Hepatocyte (in vitro differentiated cells): Measurements from ENCODE around the gene RETN. TPM values are rescaled to one million over a fixed set of nuclear protein-coding genes. Genes with fewer than 3 reads are reported as not detected.

Experiments used
- DNase-seq: peaks from one replicate; pipeline ENCODE4 v3.0.0-alpha.2; 2016; ENCODE audit warnings: low spot score
- H2AFZ ChIP-seq: fragments of 200-600 bp; sonication (generic); 2 replicates; pipeline ENCODE4 v1.6.0; 2016; ENCODE audit warnings: antibody characterized with exemption, mild to moderate bottlenecking
- H3K27ac ChIP-seq: fragments of 200-600 bp; sonication (generic); 2 replicates; pipeline ENCODE4 v1.5.1; 2016; ENCODE audit warnings: mild to moderate bottlenecking
- H3K27me3 ChIP-seq: fragments of 200-600 bp; sonication (generic); 2 replicates; pipeline ENCODE4 v1.6.1; 2016
- H3K36me3 ChIP-seq: fragments of 200-600 bp; sonication (generic); replicated peaks from 2 replicates; pipeline ENCODE4 v1.5.1; 2016; ENCODE audit warnings: low read depth; ENCODE audit not compliant: insufficient read depth
- H3K4me1 ChIP-seq: fragments of 200-600 bp; sonication (generic); 2 replicates; pipeline ENCODE4 v1.5.1; 2016; ENCODE audit warnings: mild to moderate bottlenecking, moderate library complexity; ENCODE audit not compliant: insufficient read depth
- H3K4me2 ChIP-seq: fragments of 200-600 bp; sonication (generic); 2 replicates; pipeline ENCODE4 v1.6.0; 2016
- H3K4me3 ChIP-seq: fragments of 200-600 bp; sonication (generic); 2 replicates; pipeline ENCODE4 v1.5.1; 2016; ENCODE audit warnings: mild to moderate bottlenecking
- H3K79me2 ChIP-seq: fragments of 200-600 bp; sonication (generic); 2 replicates; pipeline ENCODE4 v1.6.0; 2017; ENCODE audit warnings: mild to moderate bottlenecking
- H3K9me2 ChIP-seq: fragments of 200-600 bp; sonication (generic); replicated peaks from 2 replicates; pipeline ENCODE4 v1.6.0; 2017; ENCODE audit warnings: mild to moderate bottlenecking; ENCODE audit not compliant: insufficient read depth
- H3K9me3 ChIP-seq: fragments of 200-600 bp; sonication (generic); 2 replicates; pipeline ENCODE4 v1.5.1; 2016; ENCODE audit warnings: low read depth, mild to moderate bottlenecking
- H4K20me1 ChIP-seq: fragments of 200-600 bp; sonication (generic); 2 replicates; pipeline ENCODE4 v1.6.0; 2016; ENCODE audit warnings: mild to moderate bottlenecking; ENCODE audit not compliant: insufficient read depth, poor library complexity, severe bottlenecking
- CTCF ChIP-seq: fragments of 200-600 bp; sonication (generic); IDR thresholded peaks from 2 replicates; pipeline ENCODE4 v1.5.1; 2016; ENCODE audit warnings: antibody characterized with exemption, mild to moderate bottlenecking; ENCODE audit not compliant: poor library complexity
- EZH2 ChIP-seq: fragments of 200-600 bp; sonication (generic); IDR thresholded peaks from 2 replicates; pipeline ENCODE4 v1.6.1; 2016; ENCODE audit warnings: antibody characterized with exemption, mild to moderate bottlenecking, borderline replicate concordance
- EZH2phosphoT487 ChIP-seq: fragments of 200-600 bp; sonication (generic); IDR thresholded peaks from one replicate; pipeline ENCODE4 v1.6.1; 2018; ENCODE audit warnings: antibody characterized with exemption, mild to moderate bottlenecking, low read depth, moderate library complexity; ENCODE audit not compliant: unreplicated experiment, severe bottlenecking
- WGBS: methylation state at CpG from one replicate; pipeline ENCODE4 v1.1.6; 2016; ENCODE audit warnings: low lambda C conversion rate; ENCODE audit errors: missing lambda C conversion rate; 5-methylcytosine and 5-hydroxymethylcytosine counted together
- polyA plus RNA-seq: library from polyadenylated mRNA; unstranded; fragments of >200 nt; fragmentation: Nextera tagmentation; extraction: Ambion mirVana; gene quantifications from 2 replicates; pipeline ENCODE4 v1.2.1, GENCODE V29; 2016
- total RNA-seq: library from RNA; depleted of rRNA; stranded (reverse); fragments of >200 nt; gene quantifications from 2 replicates; pipeline ENCODE4 v1.2.3, GENCODE V29; 2014

The RETN gene
- total and polyA plus RNA-seq, 2 experiments from 2014 or later, result 0.74 TPM; not detected in 1

- TF ChIP-seq EZH2, result no peak
- TF ChIP-seq EZH2phosphoT487, result no peak
- no peak for TF ChIP-seq CTCF
- H3K9me3 ChIP-seq, result no peaks in the 10 kb centered on the region
- no peaks in the 10 kb centered on the region for H3K4me1 ChIP-seq
- H3K4me2 ChIP-seq, result no peak overlapping the region
- DNase-seq, result no peak
- no peaks in the 10 kb centered on the region for H3K36me3 ChIP-seq
- no peaks in the 10 kb centered on the region for H3K27me3 ChIP-seq
- no peak overlapping the region for H2AFZ ChIP-seq
- H3K4me3 ChIP-seq, result no peak overlapping the region
- no peaks in the 10 kb centered on the region for H4K20me1 ChIP-seq
- no peak overlapping the region for H3K27ac ChIP-seq
- H3K9me2 ChIP-seq, result no peaks in the 10 kb centered on the region
- H3K79me2 ChIP-seq, result no peaks in the 10 kb centered on the region
- WGBS, result 91% methylated on average over 10 of the region's 10 CpGs
These were observed 41.1 kb downstream of the RETN start for GRCh38 chr19:7709932-7710460.

GRCh38 chr19:7710616-7711015 is 41.8 kb downstream of the RETN start:
- Histone ChIP-seq H4K20me1 (no peaks in the 10 kb centered on the region), H3K9me2 (no peaks in the 10 kb centered on the region), H3K79me2 (no peaks in the 10 kb centered on the region), H3K27me3 (no peaks in the 10 kb centered on the region), H3K4me2 (no peak overlapping the region), H3K4me3 (no peak overlapping the region), H3K9me3 (no peaks in the 10 kb centered on the region), H3K4me1 (no peaks in the 10 kb centered on the region), H3K36me3 (no peaks in the 10 kb centered on the region), H2AFZ (no peak overlapping the region), H3K27ac (no peak overlapping the region)
- WGBS, result 79% methylated on average over 5 of the region's 5 CpGs
- no peak for TF ChIP-seq EZH2
- TF ChIP-seq EZH2phosphoT487, result no peak
- TF ChIP-seq CTCF, result no peak
- DNase-seq, result no peak

- Histone ChIP-seq H3K9me3 (no peaks in the 10 kb centered on the region), H4K20me1 (no peaks in the 10 kb centered on the region), H3K27me3 (no peaks in the 10 kb centered on the region), H3K4me1 (no peaks in the 10 kb centered on the region), H3K27ac (no peak overlapping the region), H2AFZ (no peak overlapping the region), H3K36me3 (no peaks in the 10 kb centered on the region), H3K4me2 (no peak overlapping the region), H3K79me2 (no peaks in the 10 kb centered on the region), H3K9me2 (no peaks in the 10 kb centered on the region), H3K4me3 (no peak overlapping the region)
- no peak for TF ChIP-seq EZH2phosphoT487
- no peak for TF ChIP-seq CTCF
- TF ChIP-seq EZH2, result no peak
- DNase-seq, result no peak
- 93% methylated on average over 1 of the region's 1 CpG for WGBS
These were observed 46.8 kb downstream of the RETN start for GRCh38 chr19:7715671-7716070.

- H3K4me1 ChIP-seq, result no peaks in the 10 kb centered on the region
- no peaks in the 10 kb centered on the region for H3K27me3 ChIP-seq
- no peaks in the 10 kb centered on the region for H3K79me2 ChIP-seq
- no peak overlapping the region for H2AFZ ChIP-seq
- H3K4me3 ChIP-seq, result no peak overlapping the region
- no peak for TF ChIP-seq EZH2phosphoT487
- TF ChIP-seq CTCF, result no peak
- TF ChIP-seq EZH2, result no peak
- H3K9me3 ChIP-seq, result no peaks in the 10 kb centered on the region
- DNase-seq, result no peak
- WGBS, result 83% methylated on average over 1 of the region's 1 CpG
- H3K4me2 ChIP-seq, result no peak overlapping the region
- H3K27ac ChIP-seq, result no peak overlapping the region
- H4K20me1 ChIP-seq, result no peaks in the 10 kb centered on the region
- no peaks in the 10 kb centered on the region for H3K36me3 ChIP-seq
- no peaks in the 10 kb centered on the region for H3K9me2 ChIP-seq
These were observed 47.9 kb downstream of the RETN start for GRCh38 chr19:7716762-7717161.
